B cell (primary cell): ENCODE measurements around the gene ZNF655. TPM values are rescaled to one million over a fixed set of nuclear protein-coding genes. Genes with fewer than 3 reads are reported as not detected.

ENCODE experiments used
- ATAC-seq: fragments of 200-7000 bp; cut with Tn5 transposase; one replicate; pipeline ENCODE4 v1.10.0; 2021; ENCODE audit warnings: low read depth, mild to moderate bottlenecking, moderate number of reproducible peaks, moderate library complexity
- CTCF ChIA-PET: fragments of 350-600 bp; sonication (Branson Sonifier 250); formaldehyde crosslinking; loops from one replicate; lab custom pipeline; 2021; ENCODE audit warnings: antibody characterized with exemption, inconsistent platforms; lab: Charles Lee
- POLR2A ChIA-PET: fragments of 350-600 bp; sonication (Branson Sonifier 250); formaldehyde crosslinking; loops from one replicate; lab custom pipeline; 2021; ENCODE audit warnings: antibody characterized with exemption; lab: Charles Lee
- DNase-seq: peaks from one replicate; pipeline ENCODE4 v3.0.0; 2013
- H2AFZ ChIP-seq: 2 replicates; pipeline ENCODE4 v1.6.1; 2012; ENCODE audit warnings: mild to moderate bottlenecking, low read depth, low read length; ENCODE audit not compliant: insufficient read depth, poor library complexity, severe bottlenecking
- H3K27ac ChIP-seq, 2 donors: 1 replicate in 1 of 2; 2 replicates in 1 of 2; pipeline ENCODE4 v1.5.1; 2012 to 2013; ENCODE audit warnings: low read length in 2 of 2, mild to moderate bottlenecking in 2 of 2, moderate library complexity in 1 of 2
- H3K27me3 ChIP-seq, 4 experiments: fragments of 200-600 bp in 1 of 4; sonication (generic) in 1 of 4; replicated peaks in 1 of 4; 1 replicate in 2 of 4; 2 replicates in 2 of 4; pipeline versions ENCODE4 v1.6.1 to v1.7.0; 2013 to 2016; ENCODE audit warnings: low read length in 3 of 4, mild to moderate bottlenecking in 2 of 4, mixed read lengths in 1 of 4, moderate library complexity in 1 of 4; ENCODE audit not compliant: insufficient read depth in 4 of 4, control insufficient read depth in 3 of 4; ENCODE audit errors: control extremely low read depth in 1 of 4
- H3K36me3 ChIP-seq, 2 experiments: replicated peaks in 1 of 2; 1 replicate in 1 of 2; 2 replicates in 1 of 2; pipeline versions ENCODE4 v1.6.1 to v1.7.1; 2013; ENCODE audit warnings: low read length in 1 of 2; ENCODE audit not compliant: insufficient read depth in 2 of 2, control insufficient read depth in 1 of 2; ENCODE audit errors: control extremely low read depth in 1 of 2, extremely low read depth in 1 of 2
- H3K4me1 ChIP-seq, 2 donors: fragments of 200-600 bp in 1 of 2; sonication (generic) in 1 of 2; 1 replicate in 1 of 2; 2 replicates in 1 of 2; pipeline versions ENCODE4 v1.5.1 to v1.6.1; 2013 to 2017; ENCODE audit warnings: low read length in 2 of 2; ENCODE audit not compliant: control insufficient read depth in 2 of 2, insufficient read depth in 2 of 2
- H3K4me2 ChIP-seq: replicated peaks from 2 replicates; pipeline ENCODE3; 2012; ENCODE audit warnings: mild to moderate bottlenecking, low read depth, low read length; ENCODE audit not compliant: poor library complexity, severe bottlenecking
- H3K4me3 ChIP-seq, 5 experiments: fragments of 200-600 bp in 1 of 5; sonication (generic) in 1 of 5; 1 replicate in 3 of 5; 2 replicates in 2 of 5; pipeline versions ENCODE4 v1.5.1 to v1.7.0; 2011 to 2016; ENCODE audit warnings: low read length in 4 of 5, mild to moderate bottlenecking in 4 of 5, low read depth in 2 of 5, control low read depth in 1 of 5, moderate library complexity in 1 of 5; ENCODE audit not compliant: insufficient read depth in 1 of 5; ENCODE audit errors: control extremely low read depth in 1 of 5, extremely low read depth in 1 of 5
- H3K79me2 ChIP-seq: fragments of 200-600 bp; sonication (generic); one replicate; pipeline ENCODE4 v1.6.0; 2016; ENCODE audit warnings: low read length; ENCODE audit not compliant: control insufficient read depth, insufficient read depth
- H3K9ac ChIP-seq: fragments of 200-600 bp; sonication (generic); 2 replicates; pipeline ENCODE4 v1.6.1; 2017; ENCODE audit warnings: mild to moderate bottlenecking, low read length, moderate library complexity
- H3K9me3 ChIP-seq, 3 donors: one replicate each; pipeline versions ENCODE4 v1.6.1 to v1.7.1; 2013; ENCODE audit warnings: low read length in 2 of 3; ENCODE audit not compliant: control insufficient read depth in 2 of 3, insufficient read depth in 1 of 3; ENCODE audit errors: control extremely low read depth in 1 of 3
- H4K20me1 ChIP-seq: 2 replicates; pipeline ENCODE4 v1.6.0; 2012; ENCODE audit warnings: mild to moderate bottlenecking, low read length; ENCODE audit not compliant: insufficient read depth, control insufficient read depth, poor library complexity, severe bottlenecking
- H3K27ac Mint-ChIP-seq: one replicate; pipeline ENCODE4 v1.8.0; 2021; ENCODE audit warnings: mixed read lengths
- H3K27me3 Mint-ChIP-seq: one replicate; pipeline ENCODE4 v1.8.0; 2021; ENCODE audit warnings: mixed read lengths
- H3K4me1 Mint-ChIP-seq: one replicate; pipeline ENCODE4 v1.8.0; 2021; ENCODE audit warnings: mixed read lengths
- H3K4me3 Mint-ChIP-seq: one replicate; pipeline ENCODE4 v1.8.0; 2021; ENCODE audit warnings: mixed read lengths
- H3K9me3 Mint-ChIP-seq: one replicate; pipeline ENCODE4 v1.8.0; 2022; ENCODE audit warnings: mixed read lengths; ENCODE audit not compliant: insufficient read depth
- WGBS: methylation state at CpG from one replicate; pipeline ENCODE4 v1.1.5; 2013; ENCODE audit warnings: missing lambda C conversion rate; ENCODE audit not compliant: insufficient coverage; 5-methylcytosine and 5-hydroxymethylcytosine counted together
- intact Hi-C: fragments of 100-400 bp; cut with micrococcal nuclease; formaldehyde crosslinking; loops from one replicate; pipeline ENCODE4 v1.10.0; 2022
- polyA minus RNA-seq: library from RNA; depleted of rRNA, polyadenylated mRNA; stranded (reverse); fragments of >200 nt; gene quantifications from 2 replicates; pipeline ENCODE4 v1.2.3, GENCODE V29; 2012
- polyA plus RNA-seq: library from polyadenylated mRNA; depleted of rRNA; stranded (reverse); fragments of >200 nt; gene quantifications from 2 replicates; pipeline ENCODE4 v1.2.3, GENCODE V29; 2012
- total RNA-seq, 2 donors: library from RNA; stranded (reverse); fragments of 120-200 nt in 1 of 2; gene quantifications; 1 replicate in 1 of 2; 2 replicates in 1 of 2; pipeline versions ENCODE4 v1.2.3 to v1.2.4, GENCODE V29; 2013 to 2022
- TF ChIP-seq, protein P1 (sequence below): fragments of 200-600 bp; IDR thresholded peaks from one replicate; pipeline ENCODE4 v1.8.0; 2022; ENCODE audit warnings: antibody characterized with exemption, mild to moderate bottlenecking

ZNF655 gene, protein sequence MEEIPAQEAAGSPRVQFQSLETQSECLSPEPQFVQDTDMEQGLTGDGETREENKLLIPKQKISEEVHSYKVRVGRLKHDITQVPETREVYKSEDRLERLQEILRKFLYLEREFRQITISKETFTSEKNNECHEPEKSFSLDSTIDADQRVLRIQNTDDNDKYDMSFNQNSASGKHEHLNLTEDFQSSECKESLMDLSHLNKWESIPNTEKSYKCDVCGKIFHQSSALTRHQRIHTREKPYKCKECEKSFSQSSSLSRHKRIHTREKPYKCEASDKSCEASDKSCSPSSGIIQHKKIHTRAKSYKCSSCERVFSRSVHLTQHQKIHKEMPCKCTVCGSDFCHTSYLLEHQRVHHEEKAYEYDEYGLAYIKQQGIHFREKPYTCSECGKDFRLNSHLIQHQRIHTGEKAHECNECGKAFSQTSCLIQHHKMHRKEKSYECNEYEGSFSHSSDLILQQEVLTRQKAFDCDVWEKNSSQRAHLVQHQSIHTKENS
- total RNA-seq (150 and 154 TPM in 2 replicates), polyA plus RNA-seq (125 and 178 TPM in 2 replicates), polyA minus RNA-seq (79.2 and 89.9 TPM in 2 replicates)
- 110 TPM for total RNA-seq (2013)

DNA sequence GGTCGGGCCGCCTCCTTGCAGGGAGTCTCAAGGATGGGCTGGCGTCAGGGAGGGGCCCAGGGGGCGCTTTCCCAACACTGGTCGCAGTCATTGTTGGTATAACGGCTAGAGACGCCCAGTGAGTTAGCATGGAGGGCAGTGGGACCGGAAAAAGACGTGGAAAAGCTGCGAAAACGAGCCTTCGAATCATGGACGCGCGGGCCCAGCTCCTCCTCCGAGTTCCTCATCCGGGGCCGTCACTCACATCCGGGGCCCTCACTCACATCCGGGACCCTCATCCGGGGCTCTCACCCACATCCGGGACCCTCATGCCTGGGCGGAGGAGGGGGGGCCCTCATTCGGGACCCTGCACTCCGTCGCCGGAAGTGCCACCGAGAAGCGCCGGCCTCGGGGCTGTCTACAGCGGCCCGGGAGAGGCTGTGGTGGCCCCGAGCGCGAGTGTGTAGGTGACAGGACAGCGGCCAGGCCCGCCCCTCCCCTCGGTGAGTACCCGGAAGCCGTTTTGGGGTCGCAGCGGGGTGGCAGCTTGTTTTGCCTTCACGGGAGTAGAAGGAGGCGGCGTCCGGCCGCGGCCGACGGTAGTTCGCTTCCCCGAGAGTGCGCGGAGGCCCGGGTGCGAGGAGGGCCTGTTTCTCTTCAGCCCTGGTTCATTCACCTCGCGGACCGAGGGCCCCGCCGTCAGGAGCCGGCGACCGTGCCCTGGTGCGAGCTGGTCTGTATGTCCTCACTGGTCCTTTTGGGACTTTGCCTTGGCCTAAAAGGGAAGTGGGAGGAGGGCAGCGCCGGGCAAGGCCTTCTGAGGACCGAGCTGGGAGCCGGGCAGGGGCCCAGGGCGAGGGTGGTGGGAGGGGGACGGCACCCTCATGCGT lies at the start of gene ZNF655:
ZNF655 (plus strand) TSS at position 337 of the 869 bp plus-strand sequence. CDS start 1,918 bp downstream, outside the sequence.
- Histone ChIP-seq H3K79me2 (peaks cover 80% of the 10 kb centered on the region), H2AFZ (peak within 1 kb of the TSS; percentile 97), H3K4me2 (peak within 1 kb of the TSS; percentile 96), H3K4me3 (peak within 1 kb of the TSS; percentile 77 to 97 (median 92)), H3K27ac (peak within 1 kb of the TSS; percentile 91 to 98), H3K36me3 (peaks cover 19 to 43% of the 10 kb centered on the region in 2 experiments), H3K9ac (peak within 1 kb of the TSS; percentile 92), H3K27me3 (no peaks in the 10 kb centered on the region), H3K4me1 (peaks cover 19 to 25% of the 10 kb centered on the region in 2 donors), H3K9me3 (no peaks in the 10 kb centered on the region), H4K20me1 (peaks cover 25% of the 10 kb centered on the region)
- H3K4me3 Mint-ChIP-seq: peak within 1 kb of the TSS; percentile 98
- TF ChIP-seq, protein P1, sequence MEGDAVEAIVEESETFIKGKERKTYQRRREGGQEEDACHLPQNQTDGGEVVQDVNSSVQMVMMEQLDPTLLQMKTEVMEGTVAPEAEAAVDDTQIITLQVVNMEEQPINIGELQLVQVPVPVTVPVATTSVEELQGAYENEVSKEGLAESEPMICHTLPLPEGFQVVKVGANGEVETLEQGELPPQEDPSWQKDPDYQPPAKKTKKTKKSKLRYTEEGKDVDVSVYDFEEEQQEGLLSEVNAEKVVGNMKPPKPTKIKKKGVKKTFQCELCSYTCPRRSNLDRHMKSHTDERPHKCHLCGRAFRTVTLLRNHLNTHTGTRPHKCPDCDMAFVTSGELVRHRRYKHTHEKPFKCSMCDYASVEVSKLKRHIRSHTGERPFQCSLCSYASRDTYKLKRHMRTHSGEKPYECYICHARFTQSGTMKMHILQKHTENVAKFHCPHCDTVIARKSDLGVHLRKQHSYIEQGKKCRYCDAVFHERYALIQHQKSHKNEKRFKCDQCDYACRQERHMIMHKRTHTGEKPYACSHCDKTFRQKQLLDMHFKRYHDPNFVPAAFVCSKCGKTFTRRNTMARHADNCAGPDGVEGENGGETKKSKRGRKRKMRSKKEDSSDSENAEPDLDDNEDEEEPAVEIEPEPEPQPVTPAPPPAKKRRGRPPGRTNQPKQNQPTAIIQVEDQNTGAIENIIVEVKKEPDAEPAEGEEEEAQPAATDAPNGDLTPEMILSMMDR: no peak
- intact Hi-C loops: loop anchor here (1.0 to 10.0 kb wide), 6 partner anchors 22 to 360 kb away; partner anchors contain the start of genes ARPC1B, TRIM4, ZNF789 and ZSCAN25
- peak; percentile 94 for DNase-seq
- ChIA-PET POLR2A (interaction anchor here (0.6 to 2.8 kb wide), 14 partner anchors 8 to 870 kb away, joined by 3 to 33 read pairs (median 6); partner anchors contain the start of genes ARPC1A, BUD31, CPSF4 and PDAP1), CTCF (interaction anchor here (0.6 to 1.3 kb wide), 3 partner anchors 21 to 737 kb away, joined by 3 to 4 read pairs (median 3); partner anchors contain the start of gene ZNF394)
- H3K4me1 Mint-ChIP-seq: peaks cover 42% of the 10 kb centered on the region
- H3K27me3 Mint-ChIP-seq: no peaks in the 10 kb centered on the region
- H3K27ac Mint-ChIP-seq: peak within 1 kb of the TSS; percentile 98
- WGBS: under 1% methylated on average over 70 of the region's 73 CpGs
- ATAC-seq: peak; percentile 80
- H3K9me3 Mint-ChIP-seq: no peaks in the 10 kb centered on the region
